ENCODE measurements around the gene NLRC3. TPM values are rescaled to one million over a fixed set of nuclear protein-coding genes. Genes with fewer than 3 reads are reported as not detected.

NLRC3 gene
- total RNA-seq, 1 donor from 2014 or later: not detected

DNA sequence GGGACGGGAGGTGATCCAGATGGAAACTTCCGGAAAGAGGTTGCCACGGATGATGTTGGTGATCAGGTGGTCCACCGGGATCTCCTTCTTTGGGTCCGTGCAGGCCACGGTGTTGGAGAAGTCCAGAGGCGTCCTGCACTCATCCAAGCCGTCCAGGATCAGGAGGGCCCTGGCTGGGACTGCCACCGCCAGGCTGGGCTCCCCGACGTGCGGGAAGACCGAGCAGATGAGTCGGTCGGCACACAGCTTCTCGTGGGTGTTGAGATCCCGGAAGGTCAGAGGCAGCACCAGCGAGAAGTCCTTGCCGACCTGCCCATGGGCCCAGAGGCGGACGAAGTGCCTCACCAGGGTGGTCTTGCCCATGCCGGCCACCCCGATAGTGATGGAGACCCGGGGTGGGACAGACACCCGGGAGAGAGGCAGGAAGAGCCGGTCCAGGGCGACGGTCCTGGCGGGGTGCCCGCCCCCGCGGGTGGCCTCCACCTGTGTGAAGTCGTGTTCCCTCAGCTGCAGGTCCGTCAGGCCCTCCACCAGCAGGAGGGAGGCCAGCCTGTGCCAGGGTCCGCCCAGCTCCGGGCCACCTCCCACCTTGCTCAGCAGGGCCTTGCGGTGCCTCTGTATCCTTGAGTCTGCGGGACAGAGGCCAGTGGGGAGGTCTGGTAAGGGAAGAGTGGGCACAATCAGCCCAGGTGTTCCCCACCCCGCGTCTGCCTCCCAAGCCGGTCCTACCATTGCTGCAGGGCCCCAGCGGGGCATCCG lies 12.9 kb downstream of the NLRC3 start:
- Mint-ChIP-seq H3K4me3 (no peak overlapping the region), H3K36me3 (ENCODE audit: low read depth) (no peaks in the 10 kb centered on the region), H3K27me3 (ENCODE audit: low read depth) (no peaks in the 10 kb centered on the region), H3K4me1 (no peaks in the 10 kb centered on the region), H3K27ac (ENCODE audit: unreplicated experiment) (no peak overlapping the region), H3K9me3 (no peaks in the 10 kb centered on the region)
- DNase-seq (ENCODE audit: low read depth, low spot score): no peak
- no peak for TF ChIP-seq CTCF (conservative IDR thresholded peaks at IDR 0.05)

DNA sequence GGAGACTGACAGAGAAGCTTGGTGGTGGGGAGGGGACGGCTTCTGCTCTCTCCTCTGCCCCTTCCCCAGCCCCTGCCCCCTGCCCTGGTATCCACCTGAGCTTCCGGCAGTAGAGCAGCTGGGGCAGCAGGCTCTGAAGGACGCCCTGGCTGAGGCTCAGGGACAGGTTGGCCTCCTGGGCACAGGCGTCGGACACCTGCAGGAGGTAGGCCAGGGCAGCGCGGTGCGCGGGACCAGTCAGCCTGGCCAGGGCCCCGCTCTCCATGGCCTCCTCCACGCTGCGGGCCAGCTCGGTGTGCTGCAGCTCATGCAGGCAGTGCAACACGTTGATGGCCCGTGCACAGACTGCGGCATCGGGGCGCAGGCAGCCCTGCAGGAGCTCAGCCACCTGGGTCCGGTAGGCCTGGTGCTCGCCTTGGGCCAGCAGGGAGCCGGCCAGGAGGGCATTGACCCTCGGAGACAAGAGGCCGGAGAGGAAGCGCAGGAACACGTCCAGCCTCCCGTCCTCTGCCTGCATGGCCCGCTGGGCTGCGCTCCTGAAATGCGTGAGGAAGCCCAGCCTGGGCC lies 14.2 kb downstream of the NLRC3 start:
- Mint-ChIP-seq H3K27ac (ENCODE audit: unreplicated experiment) (no peak overlapping the region), H3K9me3 (no peaks in the 10 kb centered on the region)

GRCh38 chr16:3561626-3562025 lies 15.6 kb downstream of the NLRC3 start:
- H3K27me3 Mint-ChIP-seq (ENCODE audit: low read depth): no peaks in the 10 kb centered on the region
- H3K27ac Mint-ChIP-seq (ENCODE audit: unreplicated experiment): no peak overlapping the region
- H3K4me3 Mint-ChIP-seq: no peak overlapping the region
- H3K36me3 Mint-ChIP-seq (ENCODE audit: low read depth): no peaks in the 10 kb centered on the region
- no peak for TF ChIP-seq CTCF (conservative IDR thresholded peaks at IDR 0.05)
- no peaks in the 10 kb centered on the region for H3K9me3 Mint-ChIP-seq
- no peak for DNase-seq (ENCODE audit: low read depth, low spot score)
- H3K4me1 Mint-ChIP-seq: no peaks in the 10 kb centered on the region

More for the DNA sequence above, 14.2 kb downstream of the NLRC3 start:
- DNase-seq (ENCODE audit: low read depth, low spot score): no peak
- H3K4me3 Mint-ChIP-seq: no peak overlapping the region
- no peaks in the 10 kb centered on the region for H3K4me1 Mint-ChIP-seq
- no peaks in the 10 kb centered on the region for H3K36me3 Mint-ChIP-seq (ENCODE audit: low read depth)
- no peaks in the 10 kb centered on the region for H3K27me3 Mint-ChIP-seq (ENCODE audit: low read depth)
- TF ChIP-seq CTCF (conservative IDR thresholded peaks at IDR 0.05): no peak

- Mint-ChIP-seq H3K36me3 (ENCODE audit: low read depth) (no peaks in the 10 kb centered on the region), H3K9me3 (peaks cover 15% of the 10 kb centered on the region), H3K27me3 (ENCODE audit: low read depth) (no peaks in the 10 kb centered on the region), H3K4me1 (peaks cover 5% of the 10 kb centered on the region), H3K27ac (ENCODE audit: unreplicated experiment) (no peak overlapping the region), H3K4me3 (no peak overlapping the region)
- DNase-seq (ENCODE audit: low read depth, low spot score): no peak
- TF ChIP-seq CTCF (conservative IDR thresholded peaks at IDR 0.05): no peak
These were observed 22.8 kb downstream of the NLRC3 start for GRCh38 chr16:3554351-3554928.

GRCh38 chr16:3553138-3553923 lies 23.9 kb downstream of the NLRC3 start:
- peak overlapping the region; percentile 67 for H3K27ac Mint-ChIP-seq (ENCODE audit: unreplicated experiment)
- DNase-seq (ENCODE audit: low read depth, low spot score): no peak
- no peak for TF ChIP-seq CTCF (conservative IDR thresholded peaks at IDR 0.05)
- peaks cover 15% of the 10 kb centered on the region for H3K9me3 Mint-ChIP-seq
- no peaks in the 10 kb centered on the region for H3K36me3 Mint-ChIP-seq (ENCODE audit: low read depth)
- H3K4me1 Mint-ChIP-seq: peaks cover 5% of the 10 kb centered on the region
- no peak overlapping the region for H3K4me3 Mint-ChIP-seq
- no peaks in the 10 kb centered on the region for H3K27me3 Mint-ChIP-seq (ENCODE audit: low read depth)

Data from neural crest cell (in vitro differentiated cells).